Activated naive CD4-positive, alpha-beta T cell treated with anti-CD3 and anti-CD28 coated beads, Interleukin-2, amount 50 U/mL, for 72 hours (primary cell): ENCODE results near the gene TNFRSF6B. TPM values are rescaled to one million over a fixed set of nuclear protein-coding genes. Genes with fewer than 3 reads are reported as not detected.

Source experiments
- ATAC-seq, 2 donors: fragments of 150-1000 bp; cut with Tn5 transposase; 2 replicates each; pipeline ENCODE4 v1.10.0; 2021; ENCODE audit warnings: mild to moderate bottlenecking in 2 of 2, moderate library complexity in 2 of 2
- DNase-seq, 2 donors: peaks; one replicate each; pipeline ENCODE4 v3.0.0; 2021 to 2022; ENCODE audit warnings: low spot score in 2 of 2
- H3K27ac Mint-ChIP-seq, 2 donors: one replicate each; pipeline ENCODE4 v1.8.0; 2022; ENCODE audit warnings: mild to moderate bottlenecking in 2 of 2, mixed read lengths in 2 of 2
- H3K36me3 Mint-ChIP-seq, 2 donors: one replicate each; pipeline ENCODE4 v1.8.0; 2022; ENCODE audit warnings: mixed read lengths in 2 of 2
- H3K9me3 Mint-ChIP-seq, 2 donors: one replicate each; pipeline ENCODE4 v1.8.0; 2022; ENCODE audit warnings: mixed read lengths in 2 of 2
- total RNA-seq, 2 donors: library from RNA; stranded (reverse); gene quantifications; one replicate each; pipeline ENCODE4 v1.2.3, GENCODE V29; 2022

Gene TNFRSF6B
- total RNA-seq, 2 donors from 2014 or later: not detected

- peak overlapping the region; percentile 38 to 89 for H3K27ac Mint-ChIP-seq
- ATAC-seq (no peak), DNase-seq (no peak)
- H3K36me3 Mint-ChIP-seq: no peaks in the 10 kb centered on the region
- H3K9me3 Mint-ChIP-seq: no peaks in the 10 kb centered on the region
Measured at GRCh38 chr20:63699466-63700198, 3.2 kb downstream of the TNFRSF6B start.

DNA sequence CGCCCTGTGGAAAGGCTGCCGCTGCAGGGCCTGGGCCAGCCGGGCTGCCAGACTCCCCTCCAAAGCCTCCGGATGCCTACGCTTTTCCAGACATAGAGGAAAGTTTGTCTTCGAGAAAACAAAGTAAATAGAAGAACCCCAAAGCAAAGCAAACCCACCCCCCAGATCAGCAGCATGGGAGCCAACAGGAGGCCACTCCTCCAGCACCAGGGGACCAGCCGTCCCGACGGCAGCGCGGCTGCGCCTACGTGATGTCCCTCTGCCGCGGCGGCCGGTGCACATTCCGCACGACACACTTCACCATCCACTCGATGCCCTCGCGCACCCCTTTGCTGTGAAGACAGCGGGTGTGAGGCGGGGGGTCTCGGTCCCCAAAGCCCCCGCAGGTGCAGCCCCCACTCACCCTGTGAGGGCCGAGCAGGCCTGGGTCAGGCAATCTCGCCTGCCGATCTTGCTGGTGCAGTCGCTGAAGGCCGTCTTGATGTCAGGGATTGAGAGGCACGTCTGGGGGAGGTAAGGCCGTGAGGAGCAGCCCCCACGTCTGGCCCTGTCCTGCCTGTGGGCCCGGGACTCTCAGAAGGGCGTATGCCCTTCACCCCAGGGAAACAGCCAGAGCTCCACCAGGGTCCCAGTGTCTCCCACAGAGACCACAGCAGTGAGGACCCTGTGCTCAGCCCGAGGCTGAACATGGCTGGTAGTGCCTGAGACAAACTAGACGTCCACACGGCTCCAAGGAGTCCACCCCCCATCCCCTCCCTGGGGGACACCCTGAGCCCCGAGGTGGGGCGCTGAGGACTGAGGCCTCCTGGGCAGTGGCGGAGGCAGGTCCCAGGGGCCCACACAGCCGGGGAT, 4.0 kb downstream of the TNFRSF6B start:
- no peaks in the 10 kb centered on the region for H3K36me3 Mint-ChIP-seq
- H3K27ac Mint-ChIP-seq: peak overlapping the region; percentile 38 to 60
- no peaks in the 10 kb centered on the region for H3K9me3 Mint-ChIP-seq
- no peak for ATAC-seq
- DNase-seq: peak in 1 of 2 donors; percentile 52

DNA sequence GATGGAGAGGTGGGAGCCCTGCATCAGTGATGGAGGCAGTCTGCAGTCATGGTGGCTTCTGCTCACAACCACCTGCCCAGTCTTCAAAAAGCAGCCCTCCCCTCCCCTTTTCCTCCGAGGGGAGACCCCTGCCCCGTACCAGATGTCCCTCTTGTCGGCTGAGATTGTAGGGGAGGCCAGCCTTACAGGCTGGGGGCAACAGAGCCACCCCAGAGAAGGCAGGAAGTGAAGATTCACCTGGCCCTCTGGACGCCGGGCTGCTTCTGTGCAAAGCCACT, 4.5 kb downstream of the TNFRSF6B start:
- no peak overlapping the region for H3K27ac Mint-ChIP-seq

GRCh38 chr20:63701329-63702035, 5.0 kb downstream of the TNFRSF6B start:
- ATAC-seq (no peak), DNase-seq (no peak)
- H3K36me3 Mint-ChIP-seq: peaks cover 3% of the 10 kb centered on the region in 2 donors
- H3K27ac Mint-ChIP-seq: no peak overlapping the region
- no peaks in the 10 kb centered on the region for H3K9me3 Mint-ChIP-seq

More for the DNA sequence above, 4.5 kb downstream of the TNFRSF6B start:
- no peaks in the 10 kb centered on the region for H3K36me3 Mint-ChIP-seq
- no peak for DNase-seq
- H3K9me3 Mint-ChIP-seq: no peaks in the 10 kb centered on the region
- no peak for ATAC-seq

GRCh38 chr20:63702036-63702665, 5.7 kb downstream of the TNFRSF6B start:
- ATAC-seq (no peak), DNase-seq (no peak)
- Mint-ChIP-seq H3K36me3 (peaks cover 7 to 9% of the 10 kb centered on the region in 2 donors), H3K27ac (peak overlapping the region; percentile 54 to 94), H3K9me3 (no peaks in the 10 kb centered on the region)

DNA sequence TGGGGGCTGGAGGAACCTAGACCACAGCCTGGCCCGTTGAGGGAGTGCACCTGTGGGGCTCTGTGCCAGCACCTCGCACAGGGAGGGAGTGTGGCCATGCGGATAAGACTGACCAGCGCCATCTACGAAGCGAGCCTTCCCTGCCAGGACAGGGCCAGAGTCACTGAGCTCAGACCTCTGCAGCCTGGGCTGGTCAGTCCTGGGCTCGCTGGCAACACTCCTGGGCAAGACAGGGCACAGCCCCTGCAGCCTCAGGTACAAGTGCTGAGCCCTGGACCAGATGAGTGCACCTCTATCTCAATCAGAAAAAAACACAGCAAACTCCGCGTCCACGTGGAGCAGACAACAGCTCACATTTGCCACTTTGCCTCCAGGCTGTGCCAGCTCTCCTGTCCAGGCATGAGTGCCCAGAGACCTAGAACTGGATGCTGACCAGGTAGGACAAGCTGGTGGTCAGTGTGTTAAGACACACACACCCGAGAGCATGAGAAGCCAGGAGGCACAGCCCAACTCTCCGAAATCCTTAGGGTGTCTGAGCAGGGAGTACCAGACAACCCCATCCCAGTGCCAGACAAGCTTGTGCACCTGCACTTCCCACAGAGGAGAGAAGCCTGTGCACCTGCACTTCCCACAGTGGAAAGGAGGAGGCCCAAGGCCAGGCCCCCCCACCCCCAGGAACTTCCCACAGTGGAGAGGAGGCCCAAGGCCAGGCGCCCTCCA, 6.5 kb downstream of the TNFRSF6B start:
- H3K27ac Mint-ChIP-seq: peak overlapping the region in 1 of 2 donors; percentile 54
- no peak for ATAC-seq
- no peaks in the 10 kb centered on the region for H3K9me3 Mint-ChIP-seq
- no peak for DNase-seq
- peaks cover 7 to 9% of the 10 kb centered on the region in 2 donors for H3K36me3 Mint-ChIP-seq

- Mint-ChIP-seq H3K9me3 (no peaks in the 10 kb centered on the region), H3K27ac (no peak overlapping the region), H3K36me3 (peaks cover 9 to 10% of the 10 kb centered on the region in 2 donors)
- ATAC-seq (no peak), DNase-seq (no peak)
Measured at GRCh38 chr20:63703471-63703975, 7.1 kb downstream of the TNFRSF6B start.

- H3K36me3 Mint-ChIP-seq: peaks cover 9 to 17% of the 10 kb centered on the region in 2 donors
- H3K9me3 Mint-ChIP-seq: no peaks in the 10 kb centered on the region
- DNase-seq (no peak), ATAC-seq (no peak)
- no peak overlapping the region for H3K27ac Mint-ChIP-seq
Measured at GRCh38 chr20:63703976-63704748, 7.7 kb downstream of the TNFRSF6B start.

- H3K36me3 Mint-ChIP-seq: peaks cover 9 to 18% of the 10 kb centered on the region in 2 donors
- H3K9me3 Mint-ChIP-seq: no peaks in the 10 kb centered on the region
- DNase-seq (no peak), ATAC-seq (no peak)
- H3K27ac Mint-ChIP-seq: peak overlapping the region in 1 of 2 donors; percentile 7
Measured at GRCh38 chr20:63704749-63705117, 8.3 kb downstream of the TNFRSF6B start.

DNA sequence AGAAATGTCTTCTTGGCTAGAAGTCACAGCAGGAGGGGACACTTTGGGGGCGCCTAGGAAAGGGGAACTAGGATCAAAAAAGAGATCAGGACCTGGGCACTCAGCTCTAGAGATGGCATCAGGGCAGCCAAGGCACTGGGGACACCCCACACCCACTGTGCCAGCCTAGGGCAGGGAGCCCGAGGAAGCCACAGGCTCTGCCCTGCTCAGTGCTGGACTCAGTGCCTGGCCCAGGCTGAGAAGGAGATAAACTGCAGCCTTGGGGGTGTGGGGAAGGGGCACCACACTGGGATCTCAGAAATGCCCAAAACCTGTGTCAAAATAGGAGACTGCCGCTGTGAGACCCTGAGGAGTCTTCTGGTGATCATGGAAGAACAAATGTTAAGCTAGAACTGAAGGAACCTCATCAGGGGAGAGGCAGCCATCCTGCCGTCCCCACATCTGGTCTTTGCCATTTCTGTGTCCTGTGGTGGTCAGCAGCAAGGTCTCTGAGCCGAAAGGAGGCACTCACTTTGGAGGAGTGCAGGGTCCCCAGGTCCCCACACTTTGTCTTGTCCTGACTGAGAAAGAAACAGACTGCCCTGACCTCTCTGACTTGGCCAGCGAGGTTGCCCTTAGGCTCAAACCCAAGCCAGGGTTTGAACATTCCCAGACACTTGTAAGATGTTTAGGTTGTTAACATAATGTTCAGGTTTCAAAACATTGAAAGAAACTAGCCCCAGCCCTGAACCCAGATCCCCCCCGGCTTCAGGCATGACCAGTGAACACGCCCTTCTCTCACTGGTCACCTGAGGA, 9.0 kb downstream of the TNFRSF6B start:
- no peaks in the 10 kb centered on the region for H3K9me3 Mint-ChIP-seq
- H3K36me3 Mint-ChIP-seq: peaks cover 9 to 20% of the 10 kb centered on the region in 2 donors
- ATAC-seq (no peak), DNase-seq (no peak)
- H3K27ac Mint-ChIP-seq: peak overlapping the region; percentile 7 to 62

DNA sequence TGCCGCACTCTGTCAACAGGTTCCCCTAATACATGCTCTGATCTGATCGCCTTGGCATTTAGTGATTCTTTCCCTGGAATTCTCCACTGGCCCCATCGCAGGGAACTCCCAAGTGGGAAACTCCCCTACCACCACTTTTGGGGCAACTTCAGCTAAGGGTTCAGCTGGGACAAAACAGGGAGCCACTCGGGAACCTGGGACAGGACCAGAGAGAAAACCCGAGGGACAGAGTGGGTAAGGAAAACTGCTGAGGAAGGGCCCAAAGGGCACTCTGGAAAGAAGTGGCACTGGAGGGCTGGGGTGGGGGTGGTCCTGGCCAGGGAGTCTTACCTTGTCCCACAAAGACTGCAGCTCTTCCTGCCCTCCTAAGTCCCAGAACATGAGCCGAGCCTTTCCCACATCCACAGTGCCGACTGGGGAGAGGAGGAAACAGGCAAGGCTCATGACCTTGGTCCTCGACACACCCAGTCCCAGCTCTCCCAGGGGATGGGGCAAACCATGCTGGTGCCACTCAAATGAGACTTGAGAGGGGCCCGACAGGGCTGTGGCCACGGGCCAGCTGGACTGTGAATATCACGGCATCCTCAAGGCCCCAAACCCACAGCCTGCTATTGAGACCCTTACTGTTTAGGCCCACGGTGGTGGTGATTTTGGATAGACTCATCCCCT, 9.7 kb downstream of the TNFRSF6B start:
- no peak for DNase-seq
- H3K9me3 Mint-ChIP-seq: no peaks in the 10 kb centered on the region
- no peak for ATAC-seq
- peaks cover 13 to 27% of the 10 kb centered on the region in 2 donors for H3K36me3 Mint-ChIP-seq
- H3K27ac Mint-ChIP-seq: peak overlapping the region; percentile 65 to 91

- Mint-ChIP-seq H3K36me3 (peaks cover 18 to 32% of the 10 kb centered on the region in 2 donors), H3K9me3 (peaks cover 0 to under 1% of the 10 kb centered on the region in 2 donors), H3K27ac (peak overlapping the region; percentile 65 to 91)
- peak; percentile 65 to 77 for ATAC-seq
- DNase-seq: peak; percentile 63 to 66
Measured at GRCh38 chr20:63706852-63707557, 10.6 kb downstream of the TNFRSF6B start.

GRCh38 chr20:63707558-63708300, 11.3 kb downstream of the TNFRSF6B start, which contains the start of the genes ARFRP1 and ZGPAT:
Gene ARFRP1 (minus strand): TSS chr20:63707976. CDS start chr20:63707091, 885 bp downstream.
Gene ZGPAT (plus strand): TSS chr20:63708039. CDS start chr20:63708581, 542 bp downstream.
- peak; percentile 85 to 87 for DNase-seq
- Mint-ChIP-seq H3K9me3 (peaks cover 0 to 6% of the 10 kb centered on the region in 2 donors), H3K36me3 (peaks cover 25 to 40% of the 10 kb centered on the region in 2 donors), H3K27ac (peak within 1 kb of the TSS; percentile 91 to 93)
- ATAC-seq: peak; percentile 84 to 87
